NCI-H82 treated with DMSO at 0.1 percent for 48 hours (cell line): ENCODE results near the gene FGGY.

Experiments used
- DNase-seq: peaks from one replicate; lab custom pipeline; 2025; ENCODE audit not compliant: unreplicated experiment; lab: John Stamatoyannopoulos, UW

The FGGY gene

GRCh38 chr1:59502009-59502691, 205.3 kb downstream of the FGGY start:
- DNase-seq, result no peak

- DNase-seq, result peak; percentile 43
Observed at GRCh38 chr1:59504276-59504675, 207.4 kb downstream of the FGGY start.

- DNase-seq, result peak; percentile 96
Observed at GRCh38 chr1:59505596-59506028, 208.7 kb downstream of the FGGY start.

DNA sequence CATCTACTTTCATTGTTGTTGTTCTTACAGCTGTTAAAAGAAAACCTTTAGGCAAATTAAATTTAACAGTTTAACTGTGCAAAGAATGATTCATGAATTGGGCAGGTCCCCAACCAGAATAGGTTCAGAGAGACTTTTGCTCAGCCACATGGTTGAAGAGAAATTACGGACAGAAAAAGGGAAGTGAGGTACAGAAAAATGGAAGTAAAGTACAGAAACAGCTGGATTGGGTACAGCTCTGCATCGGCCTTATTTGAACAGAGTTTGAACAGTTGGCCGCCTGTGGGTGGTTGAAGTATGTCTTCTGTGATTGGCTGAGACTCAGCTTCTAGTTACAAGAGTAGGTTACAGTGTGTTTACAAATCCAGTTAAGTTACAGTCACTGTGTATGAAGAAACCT, 210.1 kb downstream of the FGGY start:
- DNase-seq, result no peak

GRCh38 chr1:59509341-59509875, 212.5 kb downstream of the FGGY start:
- peak; percentile 99 for DNase-seq

DNA sequence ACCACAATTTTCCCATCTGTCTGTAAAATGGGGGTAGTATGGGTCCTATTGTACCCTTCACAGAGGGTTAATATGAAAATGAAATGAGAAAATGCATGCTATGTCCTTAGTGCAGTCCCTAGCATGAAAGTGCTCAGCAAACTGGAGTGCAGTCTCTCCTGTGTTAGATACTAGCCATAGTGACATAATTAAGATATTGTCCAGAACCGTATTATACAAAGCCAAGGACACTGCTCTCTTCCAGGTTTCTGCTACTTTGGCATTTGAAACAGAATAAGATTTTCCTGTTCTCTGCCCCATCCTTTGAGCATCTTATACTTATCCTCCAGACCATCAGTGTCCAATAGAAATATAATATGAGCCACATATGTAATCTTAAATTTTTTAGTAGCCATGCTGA, 213.4 kb downstream of the FGGY start:
- DNase-seq, result no peak

DNA sequence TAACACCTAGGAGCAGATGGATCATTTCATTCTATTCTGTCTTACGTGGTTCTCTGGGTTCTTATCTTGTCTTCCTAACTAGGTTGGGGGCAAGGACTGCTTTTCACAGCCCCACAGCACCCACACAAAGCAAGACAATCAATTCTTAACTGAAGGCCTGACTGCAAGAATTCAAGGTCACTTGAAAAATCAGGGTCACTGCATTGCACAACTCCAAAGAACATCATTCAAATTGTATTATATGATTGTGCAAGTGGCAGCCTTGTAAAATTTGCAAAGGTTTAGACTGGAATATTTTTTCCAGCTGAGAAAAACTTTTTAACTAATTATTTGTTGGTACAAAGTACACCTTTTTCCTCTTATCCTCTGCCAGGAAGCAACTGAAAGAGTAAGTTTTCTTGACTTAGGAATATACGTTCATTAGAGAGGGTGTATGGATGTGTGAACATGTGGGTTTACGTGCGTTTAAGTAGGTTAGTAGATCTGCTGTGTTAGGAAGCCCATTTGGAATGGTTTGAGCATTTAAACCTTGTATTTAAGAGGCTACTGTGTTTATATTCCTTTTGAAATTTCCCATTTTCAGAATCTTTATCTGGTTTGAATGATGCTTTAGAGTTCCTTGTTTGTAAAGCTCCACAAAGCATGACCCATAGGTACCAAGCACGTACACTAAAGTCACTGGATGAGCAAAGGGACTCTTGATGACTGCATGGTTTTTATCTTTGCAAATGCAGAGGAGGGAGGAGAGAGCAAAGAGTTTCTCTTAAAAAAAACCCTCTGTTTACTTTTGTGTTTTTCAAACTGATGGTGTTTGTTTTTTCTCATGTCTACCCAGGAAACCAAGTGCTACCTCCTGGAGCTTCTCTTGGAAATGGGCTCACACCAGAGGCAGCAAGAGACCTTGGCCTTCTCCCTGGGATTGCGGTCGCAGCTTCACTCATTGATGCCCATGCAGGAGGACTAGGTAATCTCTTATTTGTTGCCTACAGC, 214.9 kb downstream of the FGGY start:
- DNase-seq, result no peak

GRCh38 chr1:59512702-59513101, 215.8 kb downstream of the FGGY start:
- no peak for DNase-seq

- DNase-seq, result no peak
Observed at GRCh38 chr1:59514061-59514909, 217.4 kb downstream of the FGGY start.

- DNase-seq, result no peak
Observed at GRCh38 chr1:59516881-59517280, 220.0 kb downstream of the FGGY start.

GRCh38 chr1:59520194-59520593, 223.3 kb downstream of the FGGY start:
- DNase-seq, result no peak

DNA sequence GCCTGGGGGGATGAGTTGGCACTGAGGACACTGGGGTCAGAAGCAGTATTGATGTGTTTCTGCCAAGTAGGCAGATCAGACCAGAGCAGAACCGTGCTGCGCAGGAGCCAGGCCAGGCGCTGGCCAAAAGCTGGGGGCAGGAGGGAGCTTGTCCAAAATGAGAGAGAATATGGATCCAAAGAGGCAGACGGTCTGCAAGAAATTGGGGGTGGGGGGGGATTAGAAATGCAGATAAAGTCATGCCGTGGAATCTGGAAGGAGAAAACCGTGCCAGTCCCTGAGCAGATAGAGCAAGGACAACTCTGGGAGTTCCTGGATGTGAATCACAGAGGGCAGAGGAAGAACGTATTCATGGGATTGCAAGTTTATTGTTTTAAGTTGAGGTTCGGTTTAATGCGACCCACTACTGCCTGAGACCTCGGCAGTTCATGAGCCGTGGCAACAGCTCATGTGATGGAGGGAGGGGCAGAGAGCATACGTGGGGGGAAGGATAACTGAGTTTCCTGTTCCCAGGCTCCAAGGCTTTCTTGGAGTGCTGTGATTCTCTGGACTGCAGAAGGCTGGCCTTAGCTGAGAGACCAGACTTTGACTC, 224.0 kb downstream of the FGGY start:
- no peak for DNase-seq

GRCh38 chr1:59521456-59521855, 224.6 kb downstream of the FGGY start:
- no peak for DNase-seq

- no peak for DNase-seq
Observed at GRCh38 chr1:59522925-59523505, 226.1 kb downstream of the FGGY start.

DNA sequence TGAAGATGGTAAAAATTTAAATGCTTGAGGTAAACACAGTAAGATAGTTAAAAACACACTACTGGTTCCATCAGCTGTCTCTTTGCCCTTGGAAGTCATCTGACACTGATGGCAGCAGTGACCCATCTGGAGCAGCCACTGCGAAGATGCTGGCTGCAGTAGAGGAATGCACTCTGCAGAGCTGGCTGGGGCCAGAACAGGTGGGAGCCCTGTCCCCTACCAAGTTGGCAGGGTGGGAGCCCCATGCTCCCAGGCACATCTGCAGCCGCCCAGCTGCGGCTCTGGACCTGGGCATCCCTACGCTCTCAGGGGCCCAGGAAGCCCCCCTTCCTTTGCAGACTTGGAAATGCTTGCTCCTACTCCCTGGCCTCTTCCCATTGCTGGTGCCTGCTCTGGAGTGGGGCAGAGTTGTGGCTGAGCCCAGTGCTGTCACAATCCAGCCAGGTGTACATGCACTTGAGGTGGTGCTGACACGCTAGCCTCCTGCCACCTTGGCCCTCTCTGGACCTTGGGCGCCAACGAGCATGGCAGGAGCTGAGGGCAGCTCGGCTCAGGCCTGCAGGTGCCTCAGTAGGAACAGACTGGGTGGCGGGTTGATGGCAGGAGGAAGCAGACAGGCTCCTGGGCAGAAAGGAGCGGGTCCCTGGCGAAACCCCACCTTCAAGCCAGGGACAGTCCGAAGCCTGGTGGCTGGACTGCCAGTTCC, 227.0 kb downstream of the FGGY start:
- DNase-seq, result no peak

DNA sequence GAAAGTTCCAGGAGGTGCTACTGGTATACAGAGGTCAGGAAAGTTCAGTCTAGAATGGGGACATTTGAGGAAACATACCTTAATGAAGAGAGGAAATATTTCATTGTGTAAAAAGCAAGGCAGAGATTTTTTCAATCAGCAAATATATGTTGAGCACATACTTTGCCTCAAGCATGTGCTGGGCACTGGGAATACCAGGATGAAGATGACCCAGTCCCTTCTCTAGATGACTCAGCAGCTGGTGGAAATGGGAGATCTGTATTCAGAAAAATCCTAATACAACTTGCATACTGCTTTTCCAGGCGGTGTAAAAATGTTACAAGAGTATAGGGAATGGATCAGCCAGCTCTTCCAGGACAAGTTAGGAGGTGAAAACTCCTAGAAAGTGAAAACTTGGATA, 229.3 kb downstream of the FGGY start:
- DNase-seq, result no peak

DNA sequence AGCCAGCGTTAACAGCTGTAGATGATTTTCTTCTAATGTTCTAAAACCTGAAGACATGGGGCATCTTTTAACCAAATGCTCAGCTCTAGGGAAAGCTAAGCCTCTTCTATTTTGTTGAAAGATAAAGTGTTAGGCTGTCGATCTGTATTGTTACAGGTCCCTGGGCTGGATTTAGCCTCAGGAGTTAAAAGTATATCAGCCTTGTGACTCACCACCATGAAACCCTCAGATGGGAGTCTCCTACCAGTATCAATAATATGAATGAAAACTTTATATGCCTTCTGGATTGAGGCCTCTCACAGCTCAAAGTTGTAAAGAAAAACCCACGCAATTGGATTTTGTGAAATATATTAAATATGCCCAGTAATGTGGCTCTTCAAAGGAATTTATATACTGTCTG, 231.6 kb downstream of the FGGY start:
- DNase-seq, result no peak

DNA sequence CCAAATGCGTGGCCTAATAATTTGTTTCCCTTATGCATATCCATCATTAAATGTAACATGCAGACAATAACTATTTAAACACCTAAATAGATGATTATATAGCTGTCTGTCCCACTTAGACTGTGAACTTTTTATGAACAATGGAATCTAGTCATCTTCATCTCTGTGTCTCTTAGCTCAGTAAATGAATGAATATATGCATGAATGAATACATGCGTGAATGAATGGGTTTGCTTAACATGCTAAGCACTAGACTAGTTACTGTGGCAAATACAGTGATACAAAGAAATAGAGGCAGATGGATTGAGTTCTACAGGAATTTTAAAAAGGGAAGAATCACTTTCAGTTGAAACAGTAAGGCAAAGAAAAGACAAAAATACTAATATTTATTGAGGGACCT, 232.0 kb downstream of the FGGY start:
- no peak for DNase-seq

DNA sequence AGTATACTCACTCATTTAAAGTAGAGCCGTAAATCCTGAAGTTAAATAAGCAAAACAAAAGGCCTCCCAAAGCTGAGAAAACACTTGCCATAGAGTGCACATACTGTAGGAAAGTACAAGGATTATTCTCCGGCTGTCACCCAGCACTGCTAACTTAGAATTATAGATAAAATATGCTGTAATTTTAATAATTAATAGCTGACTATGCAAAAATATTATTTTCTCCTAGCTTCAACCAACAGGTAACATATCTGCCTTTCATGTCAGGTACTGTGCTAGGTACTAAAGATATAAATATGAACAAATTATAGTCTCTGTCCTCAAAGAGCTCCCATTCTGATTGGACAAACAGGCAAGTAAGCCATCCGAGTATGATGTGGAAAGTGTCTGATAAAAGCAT, 233.2 kb downstream of the FGGY start:
- no peak for DNase-seq

DNA sequence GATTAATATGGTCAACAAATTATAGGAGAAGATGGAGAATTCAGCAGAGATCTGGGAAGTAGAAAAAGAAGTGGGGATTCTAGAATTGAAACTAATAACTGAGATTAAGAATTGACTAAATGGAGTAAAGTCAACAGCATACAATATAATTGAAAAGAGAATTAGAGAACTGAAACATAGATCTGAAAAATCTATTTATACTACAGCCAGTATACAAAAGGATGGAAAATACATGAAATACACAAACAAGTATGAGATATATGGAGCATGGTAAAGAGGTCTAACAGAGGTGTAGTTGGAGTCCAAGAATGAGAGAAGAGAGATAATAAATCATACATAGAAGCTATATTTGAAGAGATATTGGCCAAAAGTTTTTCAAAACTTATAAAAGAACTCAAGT, 235.2 kb downstream of the FGGY start:
- no peak for DNase-seq
